A549 (cell line): ENCODE measurements around the gene PPP2R5C.

Experiments
- CEBPB ChIP-seq, 2 experiments: fragments of >200 bp in 1 of 2; sonication (Bioruptor Twin) in 1 of 2; formaldehyde crosslinking in 1 of 2; IDR thresholded peaks; 2 replicates each; pipeline ENCODE4 v1.6.1; 2012 to 2016
- CHD2 ChIP-seq: fragments of 150-350 bp; IDR thresholded peaks from 2 replicates; pipeline ENCODE4 v1.6.1; 2014; ENCODE audit warnings: low read length; ENCODE audit not compliant: partially characterized antibody
- CHD4 ChIP-seq: fragments of 200-600 bp; sonication (generic); IDR thresholded peaks from 2 replicates; pipeline ENCODE4 v1.6.1; 2016; ENCODE audit warnings: antibody characterized with exemption, mild to moderate bottlenecking, borderline replicate concordance
- EP300 ChIP-seq, 2 experiments: fragments of >200 bp; sonication (Bioruptor Twin); formaldehyde crosslinking; IDR thresholded peaks; 2 replicates in 1 of 2; 3 replicates in 1 of 2; pipeline ENCODE4 v1.6.1; 2016 to 2017
- GATA3 ChIP-seq: IDR thresholded peaks from 2 replicates; pipeline ENCODE4 v1.6.1; 2012; ENCODE audit warnings: borderline replicate concordance
- MAX ChIP-seq: IDR thresholded peaks from 2 replicates; pipeline ENCODE4 v1.6.1; 2012
- PHF8 ChIP-seq: fragments of 200-600 bp; sonication (generic); IDR thresholded peaks from 2 replicates; pipeline ENCODE4 v1.6.1; 2016; ENCODE audit warnings: low read depth, mild to moderate bottlenecking, antibody characterized with exemption, moderate library complexity, borderline replicate concordance
- POLR2A ChIP-seq: IDR thresholded peaks from 2 replicates; pipeline ENCODE4 v1.6.1; 2012; ENCODE audit warnings: mild to moderate bottlenecking, low read length
- POLR2AphosphoS2 ChIP-seq: conservative IDR thresholded peaks from 2 replicates; pipeline ENCODE4 v1.6.1; 2012; ENCODE audit warnings: low read length, improper control_type of control experiment, inconsistent platforms
- REST ChIP-seq: fragments of 200-600 bp; sonication (generic); IDR thresholded peaks from 2 replicates; pipeline ENCODE4 v1.6.1; 2016; ENCODE audit warnings: antibody characterized with exemption, mild to moderate bottlenecking, moderate library complexity
- SMC3 ChIP-seq: fragments of >200 bp; sonication (Bioruptor Twin); formaldehyde crosslinking; IDR thresholded peaks from 3 replicates; pipeline ENCODE4 v1.6.1; 2018; ENCODE audit warnings: inconsistent platforms
- TF ChIP-seq, protein P1 (sequence below): fragments of 150-350 bp; IDR thresholded peaks from 2 replicates; pipeline ENCODE4 v1.6.1; 2014; ENCODE audit warnings: low read depth, mild to moderate bottlenecking, low read length
- TF ChIP-seq, protein P2 (sequence below): fragments of >200 bp; sonication (Bioruptor Twin); formaldehyde crosslinking; IDR thresholded peaks from 3 replicates; pipeline ENCODE4 v1.5.1; 2016

GRCh38 chr14:101716077-101716950 is 45.2 kb upstream of the PPP2R5C start:
- TF ChIP-seq PHF8 (no peak), POLR2A (no peak), MAX (no peak), SMC3 (no peak), GATA3 (no peak), REST (no peak), CEBPB (IDR thresholded peaks at IDR 0.05) (no peak), CHD2 (no peak), POLR2AphosphoS2 (no peak), EP300 (IDR thresholded peaks at IDR 0.05) (no peak), CHD4 (no peak)
- TF ChIP-seq, protein P1, sequence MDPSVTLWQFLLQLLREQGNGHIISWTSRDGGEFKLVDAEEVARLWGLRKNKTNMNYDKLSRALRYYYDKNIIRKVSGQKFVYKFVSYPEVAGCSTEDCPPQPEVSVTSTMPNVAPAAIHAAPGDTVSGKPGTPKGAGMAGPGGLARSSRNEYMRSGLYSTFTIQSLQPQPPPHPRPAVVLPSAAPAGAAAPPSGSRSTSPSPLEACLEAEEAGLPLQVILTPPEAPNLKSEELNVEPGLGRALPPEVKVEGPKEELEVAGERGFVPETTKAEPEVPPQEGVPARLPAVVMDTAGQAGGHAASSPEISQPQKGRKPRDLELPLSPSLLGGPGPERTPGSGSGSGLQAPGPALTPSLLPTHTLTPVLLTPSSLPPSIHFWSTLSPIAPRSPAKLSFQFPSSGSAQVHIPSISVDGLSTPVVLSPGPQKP: no peak
- TF ChIP-seq, protein P2, sequence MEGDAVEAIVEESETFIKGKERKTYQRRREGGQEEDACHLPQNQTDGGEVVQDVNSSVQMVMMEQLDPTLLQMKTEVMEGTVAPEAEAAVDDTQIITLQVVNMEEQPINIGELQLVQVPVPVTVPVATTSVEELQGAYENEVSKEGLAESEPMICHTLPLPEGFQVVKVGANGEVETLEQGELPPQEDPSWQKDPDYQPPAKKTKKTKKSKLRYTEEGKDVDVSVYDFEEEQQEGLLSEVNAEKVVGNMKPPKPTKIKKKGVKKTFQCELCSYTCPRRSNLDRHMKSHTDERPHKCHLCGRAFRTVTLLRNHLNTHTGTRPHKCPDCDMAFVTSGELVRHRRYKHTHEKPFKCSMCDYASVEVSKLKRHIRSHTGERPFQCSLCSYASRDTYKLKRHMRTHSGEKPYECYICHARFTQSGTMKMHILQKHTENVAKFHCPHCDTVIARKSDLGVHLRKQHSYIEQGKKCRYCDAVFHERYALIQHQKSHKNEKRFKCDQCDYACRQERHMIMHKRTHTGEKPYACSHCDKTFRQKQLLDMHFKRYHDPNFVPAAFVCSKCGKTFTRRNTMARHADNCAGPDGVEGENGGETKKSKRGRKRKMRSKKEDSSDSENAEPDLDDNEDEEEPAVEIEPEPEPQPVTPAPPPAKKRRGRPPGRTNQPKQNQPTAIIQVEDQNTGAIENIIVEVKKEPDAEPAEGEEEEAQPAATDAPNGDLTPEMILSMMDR: no peak
